ENCODE data around the gene HBA2. TPM values are rescaled to one million over a fixed set of nuclear protein-coding genes. Genes with fewer than 3 reads are reported as not detected.

Gene HBA2
- total and polyA plus RNA-seq, 7 donors: 11.9 to 1,244 (median 24.9) TPM

GRCh38 chr16:142405-142967 lies 30.2 kb upstream of the HBA2 start:
- no peaks in the 10 kb centered on the region for H3K36me3 ChIP-seq (ENCODE audit: insufficient read depth in 1 of 2, low read depth in 1 of 2)
- H3K4me3 ChIP-seq: no peak overlapping the region
- H3K4me1 ChIP-seq: peaks cover 3% of the 10 kb centered on the region
- no peak for DNase-seq
- intact Hi-C loops (cut with DNase I): no loop called here
- H3K9me3 ChIP-seq: no peaks in the 10 kb centered on the region
- H3K27me3 ChIP-seq (ENCODE audit: insufficient read depth in 3 of 3, low read length in 2 of 3): peaks cover 0 to 17% (median 0%) of the 10 kb centered on the region in 3 donors
- ATAC-seq: no peak
- WGBS, 3 donors: 71 to 78% (median 77%) methylated on average over 11 to 12 of the region's 12 CpGs
- H3K27ac ChIP-seq: no peak overlapping the region
- TF ChIP-seq CTCF (IDR thresholded peaks at IDR 0.05): no peak

- WGBS, 3 donors: 76 to 81% (median 79%) methylated on average over 6 of the region's 6 CpGs
- ATAC-seq: no peak
- no peaks in the 10 kb centered on the region for H3K4me1 ChIP-seq
- no peak overlapping the region for H3K4me3 ChIP-seq
- no peak for TF ChIP-seq CTCF (IDR thresholded peaks at IDR 0.05)
- no peaks in the 10 kb centered on the region for H3K9me3 ChIP-seq
- no peak overlapping the region for H3K27ac ChIP-seq
- peaks cover 0 to 17% (median 0%) of the 10 kb centered on the region in 3 donors for H3K27me3 ChIP-seq (ENCODE audit: insufficient read depth in 3 of 3, low read length in 2 of 3)
- no peak for DNase-seq
- no peaks in the 10 kb centered on the region for H3K36me3 ChIP-seq (ENCODE audit: insufficient read depth in 1 of 2, low read depth in 1 of 2)
- intact Hi-C loops (cut with DNase I): no loop called here
These were observed 29.6 kb upstream of the HBA2 start for GRCh38 chr16:143047-143446.

DNA sequence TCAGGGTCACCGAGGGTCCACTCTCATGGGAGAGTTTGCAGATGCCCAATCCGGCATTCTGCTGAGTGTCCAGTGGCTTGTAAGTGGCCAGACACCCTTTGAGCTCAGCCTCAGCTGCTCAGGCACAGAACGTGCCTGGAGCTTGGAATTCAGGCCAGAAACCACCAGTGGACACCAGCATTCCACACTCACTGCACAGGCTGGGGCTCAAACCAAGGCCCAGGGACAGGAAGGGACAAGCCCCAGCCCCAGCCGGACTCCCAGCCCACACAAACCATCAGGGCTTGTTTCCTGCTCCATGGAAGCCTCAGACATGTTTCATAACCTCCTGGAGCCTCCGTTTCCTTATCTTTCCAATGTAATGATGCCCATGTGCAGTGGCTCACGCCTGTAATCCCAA lies 29.2 kb upstream of the HBA2 start:
- Histone ChIP-seq H3K4me1 (no peaks in the 10 kb centered on the region), H3K36me3 (ENCODE audit: insufficient read depth in 1 of 2, low read depth in 1 of 2) (no peaks in the 10 kb centered on the region), H3K4me3 (no peak overlapping the region), H3K27ac (no peak overlapping the region), H3K27me3 (ENCODE audit: insufficient read depth in 3 of 3, low read length in 2 of 3) (peaks cover 0 to 17% (median 0%) of the 10 kb centered on the region in 3 donors), H3K9me3 (no peaks in the 10 kb centered on the region)
- DNase-seq (no peak), ATAC-seq (no peak)
- intact Hi-C loops (cut with DNase I): no loop called here
- TF ChIP-seq CTCF (IDR thresholded peaks at IDR 0.05): no peak
- 57 to 67% (median 61%) methylated on average over 6 of the region's 6 CpGs for WGBS, 3 donors

DNA sequence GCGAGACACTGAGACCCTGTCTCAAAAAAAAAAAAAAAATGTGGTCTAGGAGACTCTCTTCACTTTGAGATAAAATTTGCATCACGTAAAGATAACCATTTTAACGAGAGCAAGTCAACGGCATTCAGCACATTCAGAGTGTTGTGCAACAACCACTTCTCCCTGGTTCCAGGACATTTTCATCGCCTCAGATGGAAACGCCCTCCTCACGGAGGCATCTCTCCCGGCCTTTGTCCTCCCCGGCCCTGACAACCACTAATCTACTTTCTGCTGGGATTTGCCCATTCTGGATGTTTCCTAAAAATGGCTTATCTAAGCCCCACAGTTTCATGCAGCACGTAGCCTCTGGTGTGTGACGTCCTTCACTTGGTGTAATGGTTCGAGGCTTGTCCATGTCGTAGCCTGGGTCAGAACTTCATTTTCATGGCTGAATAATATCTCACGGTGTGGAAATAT lies 27.9 kb upstream of the HBA2 start:
- DNase-seq (peak in 1 of 2 donors; percentile 9), ATAC-seq (no peak)
- H3K4me3 ChIP-seq: no peak overlapping the region
- intact Hi-C loops (cut with DNase I): no loop called here
- H3K9me3 ChIP-seq: no peaks in the 10 kb centered on the region
- 83 to 88% (median 83%) methylated on average over 14 of the region's 14 CpGs for WGBS, 3 donors
- no peaks in the 10 kb centered on the region for H3K36me3 ChIP-seq (ENCODE audit: insufficient read depth in 1 of 2, low read depth in 1 of 2)
- H3K4me1 ChIP-seq: no peaks in the 10 kb centered on the region
- H3K27ac ChIP-seq: no peak overlapping the region
- H3K27me3 ChIP-seq (ENCODE audit: insufficient read depth in 3 of 3, low read length in 2 of 3): peaks cover 0 to 22% (median 3%) of the 10 kb centered on the region in 3 donors
- TF ChIP-seq CTCF (IDR thresholded peaks at IDR 0.05): no peak

- Histone ChIP-seq H3K9me3 (no peaks in the 10 kb centered on the region), H3K4me1 (no peaks in the 10 kb centered on the region), H3K4me3 (no peak overlapping the region), H3K27ac (no peak overlapping the region), H3K36me3 (ENCODE audit: insufficient read depth in 1 of 2, low read depth in 1 of 2) (no peaks in the 10 kb centered on the region), H3K27me3 (ENCODE audit: insufficient read depth in 3 of 3, low read length in 2 of 3) (peaks cover 0 to 33% (median 3%) of the 10 kb centered on the region in 3 donors)
- DNase-seq: no peak
- ATAC-seq: no peak
- 46 to 61% (median 57%) methylated on average over 2 of the region's 2 CpGs for WGBS, 3 donors
- intact Hi-C loops (cut with DNase I): no loop called here
- no peak for TF ChIP-seq CTCF (IDR thresholded peaks at IDR 0.05)
These were observed 26.0 kb upstream of the HBA2 start for GRCh38 chr16:146646-147045.
